ENCODE data around the gene CDK5RAP2.

Gene CDK5RAP2

GRCh38 chr9:120386390-120387131, 193.4 kb downstream of the CDK5RAP2 start:
- Histone ChIP-seq H3K36me3 (replicated peaks; ENCODE audit: low read depth, low read length) (peaks cover 11% of the 10 kb centered on the region), H4K20me1 (ENCODE audit: insufficient read depth, low read length) (no peaks in the 10 kb centered on the region), H3K79me2 (ENCODE audit: low read length) (no peaks in the 10 kb centered on the region), H3K4me2 (ENCODE audit: low read length) (no peak overlapping the region), H3K9me3 (ENCODE audit: insufficient read depth, low read length) (no peaks in the 10 kb centered on the region), H3K4me3 (ENCODE audit: low read length) (no peak overlapping the region), H3K4me1 (ENCODE audit: low read length) (no peaks in the 10 kb centered on the region), H3K9ac (ENCODE audit: low read length) (no peak overlapping the region), H3K27ac (ENCODE audit: low read length) (no peak overlapping the region), H2AFZ (ENCODE audit: low read depth, low read length) (no peak overlapping the region), H3K27me3 (ENCODE audit: low read depth, low read length) (no peaks in the 10 kb centered on the region)
- TF ChIP-seq EZH2phosphoT487 (IDR thresholded peaks at IDR 0.05; ENCODE audit: low read depth) (no peak), CTCF (IDR thresholded peaks at IDR 0.05; ENCODE audit: low read depth, low read length) (no peak)

- no peaks in the 10 kb centered on the region for H3K4me1 ChIP-seq (ENCODE audit: low read length)
- no peak overlapping the region for H2AFZ ChIP-seq (ENCODE audit: low read depth, low read length)
- no peaks in the 10 kb centered on the region for H3K9me3 ChIP-seq (ENCODE audit: insufficient read depth, low read length)
- H3K27me3 ChIP-seq (ENCODE audit: low read depth, low read length), result no peaks in the 10 kb centered on the region
- no peaks in the 10 kb centered on the region for H4K20me1 ChIP-seq (ENCODE audit: insufficient read depth, low read length)
- no peaks in the 10 kb centered on the region for H3K79me2 ChIP-seq (ENCODE audit: low read length)
- H3K4me2 ChIP-seq (ENCODE audit: low read length), result no peak overlapping the region
- no peak for TF ChIP-seq CTCF (IDR thresholded peaks at IDR 0.05; ENCODE audit: low read depth, low read length)
- TF ChIP-seq EZH2phosphoT487 (IDR thresholded peaks at IDR 0.05; ENCODE audit: low read depth), result no peak
- H3K9ac ChIP-seq (ENCODE audit: low read length), result no peak overlapping the region
- peaks cover 6% of the 10 kb centered on the region for H3K36me3 ChIP-seq (replicated peaks; ENCODE audit: low read depth, low read length)
- H3K4me3 ChIP-seq (ENCODE audit: low read length), result no peak overlapping the region
- H3K27ac ChIP-seq (ENCODE audit: low read length), result no peak overlapping the region
Observed at GRCh38 chr9:120385606-120386389, 194.2 kb downstream of the CDK5RAP2 start.

GRCh38 chr9:120384925-120385272, 195.1 kb downstream of the CDK5RAP2 start:
- no peak overlapping the region for H3K4me3 ChIP-seq (ENCODE audit: low read length)
- H3K9ac ChIP-seq (ENCODE audit: low read length), result no peak overlapping the region
- no peaks in the 10 kb centered on the region for H3K79me2 ChIP-seq (ENCODE audit: low read length)
- H2AFZ ChIP-seq (ENCODE audit: low read depth, low read length), result no peak overlapping the region
- no peaks in the 10 kb centered on the region for H4K20me1 ChIP-seq (ENCODE audit: insufficient read depth, low read length)
- H3K4me2 ChIP-seq (ENCODE audit: low read length), result no peak overlapping the region
- H3K9me3 ChIP-seq (ENCODE audit: insufficient read depth, low read length), result no peaks in the 10 kb centered on the region
- TF ChIP-seq EZH2phosphoT487 (IDR thresholded peaks at IDR 0.05; ENCODE audit: low read depth), result no peak
- TF ChIP-seq CTCF (IDR thresholded peaks at IDR 0.05; ENCODE audit: low read depth, low read length), result no peak
- H3K27me3 ChIP-seq (ENCODE audit: low read depth, low read length), result no peaks in the 10 kb centered on the region
- H3K27ac ChIP-seq (ENCODE audit: low read length), result no peak overlapping the region
- peaks cover 5% of the 10 kb centered on the region for H3K36me3 ChIP-seq (replicated peaks; ENCODE audit: low read depth, low read length)
- no peaks in the 10 kb centered on the region for H3K4me1 ChIP-seq (ENCODE audit: low read length)
